ENCODE data around the gene CCDC40. TPM values are rescaled to one million over a fixed set of nuclear protein-coding genes. Genes with fewer than 3 reads are reported as not detected.

The CCDC40 gene
- total and polyA plus RNA-seq, 2 donors, result 0.57 to 1.5 TPM

DNA sequence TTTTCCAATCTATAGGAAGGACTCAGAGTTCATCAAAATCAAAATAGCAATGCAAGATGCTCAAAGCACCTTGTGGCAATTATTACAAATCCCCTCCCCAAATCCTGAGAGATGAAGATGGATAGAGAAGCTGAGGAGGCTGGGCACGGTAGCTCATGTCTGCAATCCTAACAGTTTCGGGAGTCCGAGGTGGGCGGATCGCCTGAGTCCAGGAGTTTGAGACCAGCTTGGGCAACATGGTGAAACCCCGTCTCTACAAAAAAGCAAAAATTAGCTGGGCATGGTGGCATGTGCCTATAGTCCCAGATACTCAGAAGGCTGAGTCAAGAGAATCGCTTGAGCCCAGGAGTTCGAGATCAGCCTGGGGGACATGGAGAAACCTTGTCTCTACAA is 9.4 kb upstream of the CCDC40 start:
- no peak overlapping the region for H3K27ac ChIP-seq (ENCODE audit: low read depth in 1 of 2, low read length in 1 of 2)
- H3K36me3 ChIP-seq (ENCODE audit: control insufficient read depth in 2 of 2, insufficient read depth in 2 of 2, low read length in 1 of 2), result no peaks in the 10 kb centered on the region
- H3K9me3 ChIP-seq (ENCODE audit: control insufficient read depth in 2 of 2, insufficient read depth in 1 of 2, low read length in 1 of 2), result no peaks in the 10 kb centered on the region
- WGBS, result 99% methylated on average over 8 of the region's 8 CpGs
- H3K4me3 ChIP-seq (ENCODE audit: low read length in 2 of 2), result no peak overlapping the region
- DNase-seq (ENCODE audit: low read depth in 6 of 9, low spot score in 9 of 9), result no peak
- peaks cover 0 to 14% of the 10 kb centered on the region in 2 donors for H3K4me1 ChIP-seq (ENCODE audit: control insufficient read depth in 2 of 2, insufficient read depth in 2 of 2, low read length in 2 of 2)
- H3K27me3 ChIP-seq (ENCODE audit: control insufficient read depth in 2 of 2, insufficient read depth in 1 of 2, low read length in 1 of 2), result no peaks in the 10 kb centered on the region

DNA sequence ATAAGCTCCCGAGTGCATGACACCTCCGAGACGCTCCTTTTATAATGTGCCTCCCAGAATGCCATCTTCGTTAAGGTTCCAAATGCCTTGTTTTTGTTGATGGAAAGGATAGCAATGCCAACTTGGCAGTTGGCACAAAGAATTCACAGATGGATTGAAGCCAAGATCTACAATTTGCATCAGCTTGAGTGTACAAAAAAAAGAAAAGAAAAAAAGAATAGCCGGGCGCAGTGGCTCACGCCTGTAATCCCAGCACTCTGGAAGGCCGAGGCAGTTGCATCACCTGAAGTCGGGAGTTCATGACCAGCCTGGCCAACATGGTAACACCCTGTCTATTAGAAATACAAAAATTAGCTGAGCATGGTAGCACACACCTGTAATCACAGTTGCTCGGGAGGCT is 8.4 kb upstream of the CCDC40 start:
- 99% methylated on average over 10 of the region's 10 CpGs for WGBS
- Histone ChIP-seq H3K4me1 (ENCODE audit: control insufficient read depth in 2 of 2, insufficient read depth in 2 of 2, low read length in 2 of 2) (peaks cover 0 to 14% of the 10 kb centered on the region in 2 donors), H3K27ac (ENCODE audit: low read depth in 1 of 2, low read length in 1 of 2) (no peak overlapping the region)

DNA sequence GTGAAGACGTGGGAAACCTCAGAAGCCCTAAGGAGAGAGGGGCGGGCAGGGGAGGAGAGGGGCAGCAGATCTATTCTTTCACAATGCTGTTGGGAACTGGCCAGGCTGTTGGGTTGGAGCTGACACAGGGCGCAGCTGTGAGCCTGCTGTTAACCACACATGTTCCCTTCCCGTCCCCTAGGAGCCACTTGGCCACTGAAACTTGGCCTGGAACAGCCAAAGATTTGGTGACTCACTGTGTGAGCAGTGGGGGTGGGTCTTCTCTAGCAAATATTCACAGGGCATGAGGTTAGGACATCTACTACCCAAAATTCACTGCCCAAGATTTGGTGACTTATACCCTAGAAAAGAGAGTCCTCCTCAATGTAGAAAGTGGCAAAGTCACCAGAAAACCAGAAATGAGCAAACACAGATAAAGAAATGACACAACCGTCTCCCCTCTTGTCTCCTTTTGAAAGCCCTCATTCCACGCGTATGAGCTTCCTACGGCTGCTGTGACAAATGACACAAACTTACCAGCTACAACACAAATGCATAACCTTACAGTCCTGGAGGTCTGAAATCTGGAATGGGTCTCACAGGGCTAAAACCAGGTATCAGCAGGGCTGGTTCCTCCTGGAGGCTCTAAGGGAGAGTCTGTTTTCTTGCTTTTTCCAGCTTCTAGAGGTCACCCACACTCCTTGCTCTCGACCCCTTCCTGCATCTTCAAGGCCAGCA is 7.0 kb upstream of the CCDC40 start:
- Histone ChIP-seq H3K27me3 (ENCODE audit: control insufficient read depth in 2 of 2, insufficient read depth in 1 of 2, low read length in 1 of 2) (peaks cover 4 to 13% of the 10 kb centered on the region in 2 donors), H3K36me3 (ENCODE audit: control insufficient read depth in 2 of 2, insufficient read depth in 2 of 2, low read length in 1 of 2) (no peaks in the 10 kb centered on the region), H3K27ac (ENCODE audit: low read depth in 1 of 2, low read length in 1 of 2) (no peak overlapping the region), H3K4me3 (ENCODE audit: low read length in 2 of 2) (no peak overlapping the region), H3K9me3 (ENCODE audit: control insufficient read depth in 2 of 2, insufficient read depth in 1 of 2, low read length in 1 of 2) (no peaks in the 10 kb centered on the region), H3K4me1 (ENCODE audit: control insufficient read depth in 2 of 2, insufficient read depth in 2 of 2, low read length in 2 of 2) (peaks cover 0 to 14% of the 10 kb centered on the region in 2 donors)
- WGBS, result 70% methylated on average over 9 of the region's 9 CpGs
- DNase-seq (ENCODE audit: low read depth in 6 of 9, low spot score in 9 of 9), result no peak

More for the DNA sequence above, 8.4 kb upstream of the CCDC40 start:
- no peak overlapping the region for H3K4me3 ChIP-seq (ENCODE audit: low read length in 2 of 2)
- H3K36me3 ChIP-seq (ENCODE audit: control insufficient read depth in 2 of 2, insufficient read depth in 2 of 2, low read length in 1 of 2), result no peaks in the 10 kb centered on the region
- H3K9me3 ChIP-seq (ENCODE audit: control insufficient read depth in 2 of 2, insufficient read depth in 1 of 2, low read length in 1 of 2), result no peaks in the 10 kb centered on the region
- H3K27me3 ChIP-seq (ENCODE audit: control insufficient read depth in 2 of 2, insufficient read depth in 1 of 2, low read length in 1 of 2), result no peaks in the 10 kb centered on the region
- DNase-seq (ENCODE audit: low read depth in 6 of 9, low spot score in 9 of 9), result no peak

DNA sequence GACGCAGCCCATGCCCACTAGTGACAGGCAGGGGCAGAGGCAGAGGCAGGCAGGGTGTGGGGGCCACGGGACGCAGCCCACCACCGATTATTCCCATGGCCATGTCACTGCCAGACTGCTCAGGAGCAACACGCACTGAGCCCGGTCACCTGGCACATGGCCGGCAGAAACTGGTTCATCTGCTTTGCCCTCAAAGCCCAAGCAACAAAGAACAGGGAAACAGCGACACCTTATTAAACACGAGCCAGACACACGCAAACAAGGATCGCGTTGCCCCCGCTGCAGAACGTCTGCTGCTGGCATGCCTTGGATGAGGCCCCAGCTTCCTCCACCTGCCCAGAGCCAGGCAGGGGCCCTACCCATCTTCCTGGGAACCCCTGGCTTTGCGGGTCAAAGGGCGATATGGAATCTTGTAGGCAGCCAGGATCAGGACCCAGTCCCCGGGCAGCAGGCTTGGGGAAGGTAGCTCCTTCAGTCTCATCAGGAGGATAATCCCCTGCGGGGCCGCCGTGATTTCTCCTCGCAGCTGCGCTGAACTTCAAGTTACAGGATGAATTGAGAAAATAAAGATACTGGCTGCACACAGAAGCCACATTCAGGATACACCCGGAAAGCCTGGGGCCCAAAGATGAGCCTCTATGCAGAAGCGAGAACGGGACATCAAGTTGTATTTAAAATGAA is 5.6 kb upstream of the CCDC40 start:
- Histone ChIP-seq H3K27me3 (ENCODE audit: control insufficient read depth in 2 of 2, insufficient read depth in 1 of 2, low read length in 1 of 2) (peaks cover 17 to 25% of the 10 kb centered on the region in 2 donors), H3K27ac (ENCODE audit: low read depth in 1 of 2, low read length in 1 of 2) (no peak overlapping the region), H3K4me3 (ENCODE audit: low read length in 2 of 2) (no peak overlapping the region), H3K4me1 (ENCODE audit: control insufficient read depth in 2 of 2, insufficient read depth in 2 of 2, low read length in 2 of 2) (peaks cover 0 to 11% of the 10 kb centered on the region in 2 donors), H3K9me3 (ENCODE audit: control insufficient read depth in 2 of 2, insufficient read depth in 1 of 2, low read length in 1 of 2) (peaks cover 0 to 3% of the 10 kb centered on the region in 2 donors), H3K36me3 (ENCODE audit: control insufficient read depth in 2 of 2, insufficient read depth in 2 of 2, low read length in 1 of 2) (no peaks in the 10 kb centered on the region)
- no peak for DNase-seq (ENCODE audit: low read depth in 6 of 9, low spot score in 9 of 9)
- WGBS, result 95% methylated on average over 25 of the region's 25 CpGs

DNA sequence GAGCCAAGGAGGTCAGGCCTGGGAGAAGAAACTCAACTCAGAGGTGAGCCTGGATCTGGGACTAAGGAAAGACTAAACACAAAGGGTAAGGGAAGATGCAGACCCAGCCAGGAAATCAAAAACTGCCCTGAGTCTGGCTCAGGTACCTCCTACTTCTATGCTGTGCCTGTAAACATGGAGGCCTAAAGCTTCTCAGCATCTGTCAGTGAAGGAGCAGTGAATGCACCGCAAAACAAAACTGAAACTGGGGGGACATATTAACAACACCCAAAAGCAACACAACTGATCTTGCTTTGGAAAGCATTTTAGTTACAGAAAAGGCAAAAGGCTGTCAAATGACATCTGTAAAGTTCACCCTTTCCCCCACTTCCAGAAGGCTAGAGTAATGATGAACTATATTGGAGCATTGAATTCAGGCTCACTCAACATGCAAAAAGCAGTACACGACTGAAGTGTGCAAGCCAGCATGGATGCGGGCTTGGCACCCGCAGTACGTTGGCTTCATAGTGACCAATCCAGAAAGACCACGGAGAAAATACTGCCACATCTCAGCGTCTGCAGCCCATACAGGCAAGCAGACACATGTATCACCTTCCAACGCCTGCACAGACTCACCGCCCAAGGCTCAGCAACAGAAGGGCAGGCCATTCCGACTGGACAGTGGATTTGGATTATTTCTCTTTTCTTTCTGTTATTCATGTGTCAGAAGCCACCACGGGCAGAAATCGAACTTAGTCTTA is 4.6 kb upstream of the CCDC40 start:
- Histone ChIP-seq H3K27me3 (ENCODE audit: control insufficient read depth in 2 of 2, insufficient read depth in 1 of 2, low read length in 1 of 2) (peaks cover 24 to 34% of the 10 kb centered on the region in 2 donors), H3K4me1 (ENCODE audit: control insufficient read depth in 2 of 2, insufficient read depth in 2 of 2, low read length in 2 of 2) (peaks cover 0 to 17% of the 10 kb centered on the region in 2 donors), H3K4me3 (ENCODE audit: low read length in 2 of 2) (no peak overlapping the region), H3K9me3 (ENCODE audit: control insufficient read depth in 2 of 2, insufficient read depth in 1 of 2, low read length in 1 of 2) (peaks cover 0 to 3% of the 10 kb centered on the region in 2 donors), H3K27ac (ENCODE audit: low read depth in 1 of 2, low read length in 1 of 2) (no peak overlapping the region), H3K36me3 (ENCODE audit: control insufficient read depth in 2 of 2, insufficient read depth in 2 of 2, low read length in 1 of 2) (no peaks in the 10 kb centered on the region)
- no peak for DNase-seq (ENCODE audit: low read depth in 6 of 9, low spot score in 9 of 9)
- WGBS, result 95% methylated on average over 12 of the region's 12 CpGs

DNA sequence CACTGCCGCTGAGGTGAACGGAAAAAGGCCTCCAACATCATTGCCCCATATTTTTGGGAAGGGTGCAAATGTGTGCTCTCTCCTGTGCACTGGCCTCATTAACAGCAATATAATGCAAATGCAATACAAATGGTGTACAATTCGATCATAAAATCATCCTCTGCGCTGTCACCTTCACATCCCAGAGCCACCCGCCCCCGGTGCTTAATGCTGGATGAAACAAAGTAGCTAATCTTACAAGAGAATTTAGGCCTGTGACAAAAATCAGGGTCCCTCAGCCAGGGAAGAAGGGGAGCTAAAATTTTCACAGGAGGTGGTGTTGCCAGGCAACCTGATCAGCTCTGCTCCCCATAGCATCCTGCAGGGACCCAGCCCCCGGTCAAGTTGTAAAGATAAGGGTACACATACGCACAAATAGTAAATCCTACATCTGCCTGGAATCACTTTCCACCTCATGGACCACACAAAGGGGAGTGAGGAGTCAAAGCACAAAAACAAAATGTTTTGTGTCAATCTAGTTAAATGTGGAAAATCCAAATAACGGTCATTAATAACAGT is 3.7 kb upstream of the CCDC40 start:
- DNase-seq (ENCODE audit: low read depth in 6 of 9, low spot score in 9 of 9), result no peak
- peaks cover 0 to 21% of the 10 kb centered on the region in 2 donors for H3K4me1 ChIP-seq (ENCODE audit: control insufficient read depth in 2 of 2, insufficient read depth in 2 of 2, low read length in 2 of 2)
- 98% methylated on average over 9 of the region's 9 CpGs for WGBS

DNA sequence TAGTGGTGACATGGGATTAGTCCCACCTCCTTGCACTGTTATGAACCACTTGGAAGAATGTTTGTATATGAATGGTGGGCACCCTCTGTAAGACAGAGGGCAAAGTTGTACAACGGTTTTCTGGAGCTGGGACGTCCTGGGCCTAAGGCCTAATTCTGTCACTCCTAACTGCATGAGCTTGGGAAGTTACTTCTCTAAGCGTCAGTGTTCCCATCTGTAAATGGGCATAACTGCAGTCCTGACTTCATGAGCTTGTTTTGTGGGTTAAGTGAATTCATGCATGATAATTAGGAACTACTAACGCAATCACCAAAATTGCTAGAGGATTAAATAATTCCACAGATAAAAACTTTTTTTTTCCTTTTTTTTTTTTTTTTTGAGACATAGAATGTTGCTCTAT is 2.6 kb upstream of the CCDC40 start:
- no peak for DNase-seq (ENCODE audit: low read depth in 6 of 9, low spot score in 9 of 9)
- H3K27ac ChIP-seq (ENCODE audit: low read depth in 1 of 2, low read length in 1 of 2), result no peak overlapping the region
- H3K4me3 ChIP-seq (ENCODE audit: low read length in 2 of 2), result no peak overlapping the region
- H3K27me3 ChIP-seq (ENCODE audit: control insufficient read depth in 2 of 2, insufficient read depth in 1 of 2, low read length in 1 of 2), result peaks cover 33 to 53% of the 10 kb centered on the region in 2 donors
- peaks cover 0 to 21% of the 10 kb centered on the region in 2 donors for H3K4me1 ChIP-seq (ENCODE audit: control insufficient read depth in 2 of 2, insufficient read depth in 2 of 2, low read length in 2 of 2)
- H3K9me3 ChIP-seq (ENCODE audit: control insufficient read depth in 2 of 2, insufficient read depth in 1 of 2, low read length in 1 of 2), result peaks cover 0 to 3% of the 10 kb centered on the region in 2 donors
- WGBS, result 97% methylated on average over 4 of the region's 4 CpGs
- H3K36me3 ChIP-seq (ENCODE audit: control insufficient read depth in 2 of 2, insufficient read depth in 2 of 2, low read length in 1 of 2), result no peaks in the 10 kb centered on the region

More for the DNA sequence above, 3.7 kb upstream of the CCDC40 start:
- no peak overlapping the region for H3K4me3 ChIP-seq (ENCODE audit: low read length in 2 of 2)
- H3K36me3 ChIP-seq (ENCODE audit: control insufficient read depth in 2 of 2, insufficient read depth in 2 of 2, low read length in 1 of 2), result no peaks in the 10 kb centered on the region
- H3K27ac ChIP-seq (ENCODE audit: low read depth in 1 of 2, low read length in 1 of 2), result no peak overlapping the region
- peaks cover 28 to 42% of the 10 kb centered on the region in 2 donors for H3K27me3 ChIP-seq (ENCODE audit: control insufficient read depth in 2 of 2, insufficient read depth in 1 of 2, low read length in 1 of 2)
- H3K9me3 ChIP-seq (ENCODE audit: control insufficient read depth in 2 of 2, insufficient read depth in 1 of 2, low read length in 1 of 2), result peaks cover 0 to 3% of the 10 kb centered on the region in 2 donors

DNA sequence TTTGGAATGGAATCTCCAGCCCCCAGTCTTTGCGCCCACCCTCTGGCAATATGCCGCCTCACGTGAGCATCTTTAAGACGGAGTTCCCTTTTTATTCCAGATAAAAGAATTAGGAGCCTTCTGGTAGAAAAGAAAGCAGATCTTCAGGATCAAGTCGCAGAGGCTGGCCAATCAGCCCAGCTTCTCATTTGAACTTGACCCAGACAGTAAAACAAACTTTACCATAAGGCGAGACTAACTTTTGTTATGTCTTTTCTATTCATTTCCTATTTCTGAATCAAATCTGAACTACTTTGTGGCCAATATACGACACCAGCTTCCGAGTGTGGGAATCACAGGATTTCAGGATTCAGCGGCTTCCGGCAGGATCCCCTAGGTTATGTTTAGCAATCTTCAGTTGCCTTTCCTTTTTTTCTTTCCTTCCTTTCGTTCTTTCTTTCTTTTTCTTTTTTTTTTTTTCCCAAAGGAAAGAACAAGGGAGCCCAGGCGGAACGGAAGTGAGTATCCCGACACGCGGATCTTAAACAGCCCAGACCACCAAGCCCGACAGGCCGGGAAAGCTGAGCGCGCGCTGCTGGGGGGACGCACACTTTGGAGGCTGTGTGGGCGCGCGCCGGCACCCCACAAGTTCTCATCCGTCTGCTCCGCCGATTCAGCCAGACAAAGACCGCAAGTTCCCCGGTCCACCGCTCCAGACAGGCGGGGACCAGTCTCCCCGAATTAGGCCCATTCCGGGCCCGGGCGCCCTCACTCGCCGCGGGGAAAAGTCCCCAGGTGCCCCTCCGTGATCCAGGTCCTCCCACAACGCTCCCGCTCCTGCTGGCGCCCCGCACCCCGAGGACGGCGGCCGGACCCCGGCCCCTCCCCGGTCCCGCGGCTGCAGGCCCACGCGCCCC is 1.4 kb upstream of the CCDC40 start:
- WGBS, result 5% methylated on average over 55 of the region's 55 CpGs
- Histone ChIP-seq H3K27me3 (ENCODE audit: control insufficient read depth in 2 of 2, insufficient read depth in 1 of 2, low read length in 1 of 2) (peaks cover 33 to 59% of the 10 kb centered on the region in 2 donors), H3K27ac (ENCODE audit: low read depth in 1 of 2, low read length in 1 of 2) (peak overlapping the region; percentile 30 to 52), H3K4me3 (ENCODE audit: low read length in 2 of 2) (peak overlapping the region; percentile 45 to 71), H3K4me1 (ENCODE audit: control insufficient read depth in 2 of 2, insufficient read depth in 2 of 2, low read length in 2 of 2) (peaks cover 0 to 19% of the 10 kb centered on the region in 2 donors), H3K36me3 (ENCODE audit: control insufficient read depth in 2 of 2, insufficient read depth in 2 of 2, low read length in 1 of 2) (no peaks in the 10 kb centered on the region), H3K9me3 (ENCODE audit: control insufficient read depth in 2 of 2, insufficient read depth in 1 of 2, low read length in 1 of 2) (peaks cover 0 to 3% of the 10 kb centered on the region in 2 donors)
- DNase-seq (ENCODE audit: low read depth in 6 of 9, low spot score in 9 of 9), result peak in 1 of 9 donors; percentile 42

All from thymus (tissue), 11 donors.